HEK293 (cell line): ENCODE results near the gene ZDHHC24.

Source experiments
- MEIS1 ChIP-seq: sonication (generic); formaldehyde crosslinking; IDR thresholded peaks from 2 replicates; pipeline ENCODE4 v1.8.1; 2022; ENCODE audit warnings: missing genetic modification reagents, mild to moderate bottlenecking, borderline replicate concordance
- PRDM2 ChIP-seq: fragments of 450-650 bp; formaldehyde crosslinking; IDR thresholded peaks from 2 replicates; pipeline ENCODE4 v1.5.1; 2016; ENCODE audit warnings: missing biosample characterization, missing genetic modification characterization, borderline replicate concordance
- REPIN1 ChIP-seq: fragments of 450-650 bp; formaldehyde crosslinking; IDR thresholded peaks from 2 replicates; pipeline ENCODE4 v1.5.1; 2017; ENCODE audit warnings: missing biosample characterization, missing genetic modification characterization, low read depth
- ZNF174 ChIP-seq: fragments of 450-650 bp; formaldehyde crosslinking; IDR thresholded peaks from 2 replicates; pipeline ENCODE4 v1.5.0; 2017; ENCODE audit warnings: missing biosample characterization, mild to moderate bottlenecking, missing genetic modification characterization
- ZNF2 ChIP-seq: fragments of 450-650 bp; formaldehyde crosslinking; IDR thresholded peaks from 2 replicates; pipeline ENCODE4 v1.5.1; 2016; ENCODE audit warnings: missing biosample characterization, missing genetic modification characterization
- ZNF560 ChIP-seq: fragments of 450-650 bp; formaldehyde crosslinking; IDR thresholded peaks from 2 replicates; pipeline ENCODE4 v1.5.1; 2017; ENCODE audit warnings: missing biosample characterization, missing genetic modification characterization, borderline replicate concordance
- ZNF561 ChIP-seq: fragments of 450-650 bp; IDR thresholded peaks from 2 replicates; pipeline ENCODE4 v1.5.1; 2018; ENCODE audit warnings: missing biosample characterization, missing genetic modification characterization, borderline replicate concordance
- ZNF600 ChIP-seq: fragments of 450-650 bp; formaldehyde crosslinking; IDR thresholded peaks from 2 replicates; pipeline ENCODE4 v1.5.1; 2016; ENCODE audit warnings: missing biosample characterization, missing genetic modification characterization
- ZNF747 ChIP-seq: fragments of 450-650 bp; formaldehyde crosslinking; IDR thresholded peaks from 2 replicates; pipeline ENCODE4 v1.5.1; 2016; ENCODE audit warnings: missing biosample characterization, missing genetic modification characterization
- TF ChIP-seq, protein P1 (sequence below): fragments of 450-650 bp; formaldehyde crosslinking; IDR thresholded peaks from 2 replicates; pipeline ENCODE4 v1.5.1; 2016; ENCODE audit warnings: missing biosample characterization, missing genetic modification characterization, borderline replicate concordance
- TF ChIP-seq, protein P2 (sequence below): fragments of 450-650 bp; formaldehyde crosslinking; IDR thresholded peaks from 2 replicates; pipeline ENCODE4 v1.5.1; 2017; ENCODE audit warnings: missing biosample characterization, missing genetic modification characterization
- TF ChIP-seq, protein P3 (sequence below): fragments of 450-650 bp; formaldehyde crosslinking; IDR thresholded peaks from 2 replicates; pipeline ENCODE4 v1.5.1; 2016; ENCODE audit warnings: missing biosample characterization, missing genetic modification characterization
- TF ChIP-seq, protein P4 (sequence below): fragments of 450-650 bp; formaldehyde crosslinking; optimal IDR thresholded peaks from 2 replicates; pipeline ENCODE3; 2016; ENCODE audit warnings: missing biosample characterization, mild to moderate bottlenecking, missing genetic modification characterization

The ZDHHC24 gene

DNA sequence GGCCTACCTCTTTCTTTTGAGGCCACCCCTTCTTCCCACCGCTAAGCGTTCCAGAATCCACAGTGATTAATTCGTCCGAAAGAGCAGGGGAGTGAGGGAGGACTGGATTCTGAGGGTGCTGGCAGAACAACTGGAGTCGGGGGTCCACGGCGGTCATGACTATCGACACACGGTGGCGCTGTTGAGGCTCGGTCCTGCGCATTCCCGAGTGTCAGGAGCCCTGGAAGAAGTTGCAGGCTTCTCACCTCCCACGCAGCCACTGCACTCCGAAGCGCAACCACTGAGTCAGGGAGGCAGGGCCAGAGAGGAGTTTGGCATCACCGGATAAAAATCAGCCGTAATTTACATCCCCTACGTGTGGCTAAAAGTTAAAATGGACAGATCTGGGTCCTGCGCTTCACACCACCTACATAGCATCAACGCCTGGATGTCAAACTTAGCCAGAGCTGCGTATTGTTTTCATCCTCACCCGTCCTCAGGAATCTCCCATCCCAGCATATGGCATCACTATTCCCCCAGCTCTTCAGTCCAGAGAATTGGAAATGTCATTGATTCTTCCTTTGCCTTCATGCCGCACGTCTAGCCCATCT, 33.3 kb upstream of the ZDHHC24 start (continued):
- TF ChIP-seq PRDM2 (tag by site-specific recombination) = no peak
- no peak for TF ChIP-seq REPIN1 (tag by site-specific recombination)
- no peak for TF ChIP-seq ZNF174 (tag by site-specific recombination)
- no peak for TF ChIP-seq ZNF560 (tag by site-specific recombination)
- peak; percentile 85 for TF ChIP-seq ZNF2 (tag by site-specific recombination)
- no peak for TF ChIP-seq ZNF747 (tag by site-specific recombination)
- TF ChIP-seq MEIS1 (CRISPR knock-in tag) = no peak
- peak; percentile 61 for TF ChIP-seq ZNF600 (tag by site-specific recombination)
- TF ChIP-seq, protein P1, sequence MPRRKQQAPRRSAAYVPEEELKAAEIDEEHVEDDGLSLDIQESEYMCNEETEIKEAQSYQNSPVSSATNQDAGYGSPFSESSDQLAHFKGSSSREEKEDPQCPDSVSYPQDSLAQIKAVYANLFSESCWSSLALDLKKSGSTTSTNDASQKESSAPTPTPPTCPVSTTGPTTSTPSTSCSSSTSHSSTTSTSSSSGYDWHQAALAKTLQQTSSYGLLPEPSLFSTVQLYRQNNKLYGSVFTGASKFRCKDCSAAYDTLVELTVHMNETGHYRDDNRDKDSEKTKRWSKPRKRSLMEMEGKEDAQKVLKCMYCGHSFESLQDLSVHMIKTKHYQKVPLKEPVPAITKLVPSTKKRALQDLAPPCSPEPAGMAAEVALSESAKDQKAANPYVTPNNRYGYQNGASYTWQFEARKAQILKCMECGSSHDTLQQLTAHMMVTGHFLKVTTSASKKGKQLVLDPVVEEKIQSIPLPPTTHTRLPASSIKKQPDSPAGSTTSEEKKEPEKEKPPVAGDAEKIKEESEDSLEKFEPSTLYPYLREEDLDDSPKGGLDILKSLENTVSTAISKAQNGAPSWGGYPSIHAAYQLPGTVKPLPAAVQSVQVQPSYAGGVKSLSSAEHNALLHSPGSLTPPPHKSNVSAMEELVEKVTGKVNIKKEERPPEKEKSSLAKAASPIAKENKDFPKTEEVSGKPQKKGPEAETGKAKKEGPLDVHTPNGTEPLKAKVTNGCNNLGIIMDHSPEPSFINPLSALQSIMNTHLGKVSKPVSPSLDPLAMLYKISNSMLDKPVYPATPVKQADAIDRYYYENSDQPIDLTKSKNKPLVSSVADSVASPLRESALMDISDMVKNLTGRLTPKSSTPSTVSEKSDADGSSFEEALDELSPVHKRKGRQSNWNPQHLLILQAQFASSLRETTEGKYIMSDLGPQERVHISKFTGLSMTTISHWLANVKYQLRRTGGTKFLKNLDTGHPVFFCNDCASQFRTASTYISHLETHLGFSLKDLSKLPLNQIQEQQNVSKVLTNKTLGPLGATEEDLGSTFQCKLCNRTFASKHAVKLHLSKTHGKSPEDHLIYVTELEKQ (tag by site-specific recombination) = no peak
- TF ChIP-seq, protein P2, sequence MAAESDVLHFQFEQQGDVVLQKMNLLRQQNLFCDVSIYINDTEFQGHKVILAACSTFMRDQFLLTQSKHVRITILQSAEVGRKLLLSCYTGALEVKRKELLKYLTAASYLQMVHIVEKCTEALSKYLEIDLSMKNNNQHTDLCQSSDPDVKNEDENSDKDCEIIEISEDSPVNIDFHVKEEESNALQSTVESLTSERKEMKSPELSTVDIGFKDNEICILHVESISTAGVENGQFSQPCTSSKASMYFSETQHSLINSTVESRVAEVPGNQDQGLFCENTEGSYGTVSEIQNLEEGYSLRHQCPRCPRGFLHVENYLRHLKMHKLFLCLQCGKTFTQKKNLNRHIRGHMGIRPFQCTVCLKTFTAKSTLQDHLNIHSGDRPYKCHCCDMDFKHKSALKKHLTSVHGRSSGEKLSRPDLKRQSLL (tag by site-specific recombination) = no peak
- TF ChIP-seq ZNF561 (tag by site-specific recombination) = no peak
- TF ChIP-seq, protein P3, sequence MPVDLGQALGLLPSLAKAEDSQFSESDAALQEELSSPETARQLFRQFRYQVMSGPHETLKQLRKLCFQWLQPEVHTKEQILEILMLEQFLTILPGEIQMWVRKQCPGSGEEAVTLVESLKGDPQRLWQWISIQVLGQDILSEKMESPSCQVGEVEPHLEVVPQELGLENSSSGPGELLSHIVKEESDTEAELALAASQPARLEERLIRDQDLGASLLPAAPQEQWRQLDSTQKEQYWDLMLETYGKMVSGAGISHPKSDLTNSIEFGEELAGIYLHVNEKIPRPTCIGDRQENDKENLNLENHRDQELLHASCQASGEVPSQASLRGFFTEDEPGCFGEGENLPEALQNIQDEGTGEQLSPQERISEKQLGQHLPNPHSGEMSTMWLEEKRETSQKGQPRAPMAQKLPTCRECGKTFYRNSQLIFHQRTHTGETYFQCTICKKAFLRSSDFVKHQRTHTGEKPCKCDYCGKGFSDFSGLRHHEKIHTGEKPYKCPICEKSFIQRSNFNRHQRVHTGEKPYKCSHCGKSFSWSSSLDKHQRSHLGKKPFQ (tag by site-specific recombination) = 0 out of 2 replicates have a peak, but pooled peaks have one; percentile 26
- TF ChIP-seq, protein P4, sequence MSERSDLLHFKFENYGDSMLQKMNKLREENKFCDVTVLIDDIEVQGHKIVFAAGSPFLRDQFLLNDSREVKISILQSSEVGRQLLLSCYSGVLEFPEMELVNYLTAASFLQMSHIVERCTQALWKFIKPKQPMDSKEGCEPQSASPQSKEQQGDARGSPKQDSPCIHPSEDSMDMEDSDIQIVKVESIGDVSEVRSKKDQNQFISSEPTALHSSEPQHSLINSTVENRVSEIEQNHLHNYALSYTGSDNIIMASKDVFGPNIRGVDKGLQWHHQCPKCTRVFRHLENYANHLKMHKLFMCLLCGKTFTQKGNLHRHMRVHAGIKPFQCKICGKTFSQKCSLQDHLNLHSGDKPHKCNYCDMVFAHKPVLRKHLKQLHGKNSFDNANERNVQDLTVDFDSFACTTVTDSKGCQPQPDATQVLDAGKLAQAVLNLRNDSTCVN (tag by site-specific recombination) = peak; percentile 48
